Activated naive CD8-positive, alpha-beta T cell treated with anti-CD3 and anti-CD28 coated beads, Interleukin-2, amount 50 U/mL, for 24 hours (primary cell): ENCODE data around the gene BEGAIN.

Experiments used
- ATAC-seq: fragments of 150-1000 bp; cut with Tn5 transposase; one replicate; pipeline ENCODE4 v1.10.0; 2021
- DNase-seq: peaks from one replicate; pipeline ENCODE4 v3.0.0; 2021
- H3K27ac Mint-ChIP-seq: one replicate; pipeline ENCODE4 v1.8.0; 2021; ENCODE audit warnings: mild to moderate bottlenecking, mixed read lengths
- H3K27me3 Mint-ChIP-seq: one replicate; pipeline ENCODE4 v1.8.0; 2021; ENCODE audit warnings: mixed read lengths
- H3K36me3 Mint-ChIP-seq: one replicate; pipeline ENCODE4 v1.8.0; 2021; ENCODE audit warnings: low read depth, mixed read lengths
- H3K4me1 Mint-ChIP-seq: one replicate; pipeline ENCODE4 v1.8.0; 2021; ENCODE audit warnings: mixed read lengths
- H3K4me3 Mint-ChIP-seq: one replicate; pipeline ENCODE4 v1.8.0; 2021; ENCODE audit warnings: mild to moderate bottlenecking, moderate library complexity, mixed read lengths
- H3K9me3 Mint-ChIP-seq: one replicate; pipeline ENCODE4 v1.8.0; 2021; ENCODE audit warnings: mixed read lengths

Gene BEGAIN

GRCh38 chr14:100532906-100533655 lies 54.1 kb downstream of the BEGAIN start:
- H3K9me3 Mint-ChIP-seq = no peaks in the 10 kb centered on the region
- peaks cover 7% of the 10 kb centered on the region for H3K4me1 Mint-ChIP-seq
- ATAC-seq (no peak), DNase-seq (no peak)
- no peak overlapping the region for H3K27ac Mint-ChIP-seq
- H3K36me3 Mint-ChIP-seq = no peaks in the 10 kb centered on the region
- no peaks in the 10 kb centered on the region for H3K27me3 Mint-ChIP-seq
- H3K4me3 Mint-ChIP-seq = no peak overlapping the region

GRCh38 chr14:100532154-100532861 lies 54.9 kb downstream of the BEGAIN start:
- no peak overlapping the region for H3K27ac Mint-ChIP-seq
- H3K4me1 Mint-ChIP-seq = peaks cover 7% of the 10 kb centered on the region
- H3K36me3 Mint-ChIP-seq = no peaks in the 10 kb centered on the region
- no peak for DNase-seq
- H3K27me3 Mint-ChIP-seq = no peaks in the 10 kb centered on the region
- H3K9me3 Mint-ChIP-seq = no peaks in the 10 kb centered on the region
- H3K4me3 Mint-ChIP-seq = no peak overlapping the region
- ATAC-seq = no peak

- DNase-seq = no peak
Measured at GRCh38 chr14:100531152-100532121, 55.8 kb downstream of the BEGAIN start.

GRCh38 chr14:100530270-100531072 lies 56.7 kb downstream of the BEGAIN start:
- H3K4me1 Mint-ChIP-seq = peaks cover 7% of the 10 kb centered on the region
- no peaks in the 10 kb centered on the region for H3K27me3 Mint-ChIP-seq
- H3K9me3 Mint-ChIP-seq = no peaks in the 10 kb centered on the region
- no peak overlapping the region for H3K27ac Mint-ChIP-seq
- ATAC-seq (no peak), DNase-seq (no peak)
- H3K36me3 Mint-ChIP-seq = no peaks in the 10 kb centered on the region
- H3K4me3 Mint-ChIP-seq = no peak overlapping the region

More at GRCh38 chr14:100531152-100532121, 55.8 kb downstream of the BEGAIN start:
- H3K27me3 Mint-ChIP-seq = no peaks in the 10 kb centered on the region
- H3K4me1 Mint-ChIP-seq = peaks cover 7% of the 10 kb centered on the region
- no peak overlapping the region for H3K27ac Mint-ChIP-seq
- no peak overlapping the region for H3K4me3 Mint-ChIP-seq
- no peaks in the 10 kb centered on the region for H3K36me3 Mint-ChIP-seq
- no peak for ATAC-seq
- no peaks in the 10 kb centered on the region for H3K9me3 Mint-ChIP-seq

GRCh38 chr14:100529561-100530031 lies 57.6 kb downstream of the BEGAIN start:
- DNase-seq = no peak
- no peak overlapping the region for H3K27ac Mint-ChIP-seq
- H3K4me1 Mint-ChIP-seq = peaks cover 7% of the 10 kb centered on the region
- no peak overlapping the region for H3K4me3 Mint-ChIP-seq
- H3K27me3 Mint-ChIP-seq = no peaks in the 10 kb centered on the region
- no peaks in the 10 kb centered on the region for H3K36me3 Mint-ChIP-seq
- ATAC-seq = no peak
- H3K9me3 Mint-ChIP-seq = no peaks in the 10 kb centered on the region

GRCh38 chr14:100528962-100529560 lies 58.2 kb downstream of the BEGAIN start:
- Mint-ChIP-seq H3K9me3 (no peaks in the 10 kb centered on the region), H3K27me3 (no peaks in the 10 kb centered on the region), H3K4me1 (peaks cover 7% of the 10 kb centered on the region), H3K36me3 (no peaks in the 10 kb centered on the region), H3K27ac (no peak overlapping the region), H3K4me3 (no peak overlapping the region)
- no peak for DNase-seq
- no peak for ATAC-seq

- Mint-ChIP-seq H3K36me3 (no peaks in the 10 kb centered on the region), H3K27me3 (no peaks in the 10 kb centered on the region), H3K9me3 (no peaks in the 10 kb centered on the region), H3K27ac (no peak overlapping the region), H3K4me1 (no peaks in the 10 kb centered on the region), H3K4me3 (no peak overlapping the region)
- ATAC-seq (no peak), DNase-seq (no peak)
Measured at GRCh38 chr14:100526632-100527031, 60.6 kb downstream of the BEGAIN start.

GRCh38 chr14:100526057-100526456 lies 61.2 kb downstream of the BEGAIN start:
- ATAC-seq = no peak
- DNase-seq = no peak
- no peaks in the 10 kb centered on the region for H3K36me3 Mint-ChIP-seq
- H3K27me3 Mint-ChIP-seq = no peaks in the 10 kb centered on the region
- no peak overlapping the region for H3K4me3 Mint-ChIP-seq
- no peaks in the 10 kb centered on the region for H3K9me3 Mint-ChIP-seq
- no peaks in the 10 kb centered on the region for H3K4me1 Mint-ChIP-seq
- no peak overlapping the region for H3K27ac Mint-ChIP-seq

- Mint-ChIP-seq H3K27ac (no peak overlapping the region), H3K27me3 (no peaks in the 10 kb centered on the region)
- ATAC-seq = no peak
Measured at GRCh38 chr14:100525615-100526014, 61.6 kb downstream of the BEGAIN start.

GRCh38 chr14:100524933-100525243 lies 62.3 kb downstream of the BEGAIN start:
- Mint-ChIP-seq H3K27ac (no peak overlapping the region), H3K9me3 (no peaks in the 10 kb centered on the region), H3K4me3 (no peak overlapping the region), H3K27me3 (no peaks in the 10 kb centered on the region), H3K36me3 (no peaks in the 10 kb centered on the region), H3K4me1 (no peaks in the 10 kb centered on the region)
- no peak for ATAC-seq
- peak; percentile 34 for DNase-seq

More at GRCh38 chr14:100525615-100526014, 61.6 kb downstream of the BEGAIN start:
- Mint-ChIP-seq H3K36me3 (no peaks in the 10 kb centered on the region), H3K4me3 (no peak overlapping the region), H3K4me1 (no peaks in the 10 kb centered on the region), H3K9me3 (no peaks in the 10 kb centered on the region)
- DNase-seq = no peak

- H3K9me3 Mint-ChIP-seq = no peaks in the 10 kb centered on the region
- no peaks in the 10 kb centered on the region for H3K27me3 Mint-ChIP-seq
- H3K27ac Mint-ChIP-seq = no peak overlapping the region
- no peaks in the 10 kb centered on the region for H3K4me1 Mint-ChIP-seq
- DNase-seq = no peak
- no peak overlapping the region for H3K4me3 Mint-ChIP-seq
- ATAC-seq = no peak
- H3K36me3 Mint-ChIP-seq = no peaks in the 10 kb centered on the region
Measured at GRCh38 chr14:100524233-100524932, 62.8 kb downstream of the BEGAIN start.

- ATAC-seq (no peak), DNase-seq (no peak)
- H3K27ac Mint-ChIP-seq = no peak overlapping the region
- no peaks in the 10 kb centered on the region for H3K4me1 Mint-ChIP-seq
- no peaks in the 10 kb centered on the region for H3K27me3 Mint-ChIP-seq
- H3K4me3 Mint-ChIP-seq = no peak overlapping the region
- no peaks in the 10 kb centered on the region for H3K36me3 Mint-ChIP-seq
- no peaks in the 10 kb centered on the region for H3K9me3 Mint-ChIP-seq
Measured at GRCh38 chr14:100523843-100524169, 63.4 kb downstream of the BEGAIN start.

GRCh38 chr14:100523131-100523842 lies 63.9 kb downstream of the BEGAIN start:
- Mint-ChIP-seq H3K9me3 (no peaks in the 10 kb centered on the region), H3K4me1 (no peaks in the 10 kb centered on the region), H3K27me3 (no peaks in the 10 kb centered on the region), H3K36me3 (no peaks in the 10 kb centered on the region), H3K27ac (no peak overlapping the region), H3K4me3 (no peak overlapping the region)
- no peak for DNase-seq
- ATAC-seq = no peak
